ENCODE measurements around the gene CDC6. TPM values are rescaled to one million over a fixed set of nuclear protein-coding genes. Genes with fewer than 3 reads are reported as not detected.

CDC6 gene
- total and polyA plus RNA-seq, 2 of the 8 experiments (the other 6 are each of a cell fraction or from before 2014, with no cell fraction given), result 50.5 to 140 TPM

GRCh38 chr17:40278414-40278813 is 9.3 kb upstream of the CDC6 start:
- no peak overlapping the region for H3K18ac ChIP-seq (ENCODE audit: extremely low read depth, low read length)
- no peak for DNase-seq (ENCODE audit: low read depth in 1 of 2, low spot score in 2 of 2)
- H3K9me3 ChIP-seq (ENCODE audit: insufficient read depth in 2 of 2, low read depth in 1 of 2, low read length in 1 of 2), result no peaks in the 10 kb centered on the region
- H2BK15ac ChIP-seq (ENCODE audit: low read length), result no peak overlapping the region
- H4K8ac ChIP-seq (ENCODE audit: extremely low read depth, insufficient read depth, low read length), result no peak overlapping the region
- no peak overlapping the region for H2AK5ac ChIP-seq (ENCODE audit: low read depth, low read length)
- CTCF ChIA-PET (ENCODE audit: partially characterized antibody), result interaction anchor here (1.0 kb wide), 1 partner anchor 14 kb away, joined by 3 read pairs; no protein-coding TSS in a partner anchor
- no peaks in the 10 kb centered on the region for H3K79me1 ChIP-seq (ENCODE audit: low read depth, low read length)
- no peak overlapping the region for H3K23ac ChIP-seq (ENCODE audit: insufficient read length)
- H3K4me2 ChIP-seq (ENCODE audit: insufficient read depth in 1 of 2, low read depth in 2 of 2, low read length in 2 of 2), result no peak overlapping the region
- no peak overlapping the region for H3K9ac ChIP-seq (replicated peaks in 1 of 4; ENCODE audit: extremely low read depth in 1 of 4, low read depth in 3 of 4, low read length in 3 of 4)
- H3K27me3 ChIP-seq (replicated peaks in 1 of 4; ENCODE audit: control insufficient read depth in 3 of 4, extremely low read depth in 1 of 4, insufficient read depth in 3 of 4, low read length in 3 of 4), result no peaks in the 10 kb centered on the region
- no peak overlapping the region for H4K91ac ChIP-seq (replicated peaks; ENCODE audit: insufficient read length, low read length)
- POLR2A ChIA-PET (ENCODE audit: partially characterized antibody), result interaction anchor here (0.8 kb wide), 1 partner anchor 154 kb away, joined by 3 read pairs; no protein-coding TSS in a partner anchor
- H4K5ac ChIP-seq (ENCODE audit: insufficient read length, low read depth, low read length), result no peak overlapping the region
- H2BK12ac ChIP-seq (ENCODE audit: low read depth, low read length), result no peak overlapping the region
- TF ChIP-seq JUN (IDR thresholded peaks at IDR 0.05; ENCODE audit: low read depth, low read length), result no peak
- TF ChIP-seq CHD1 (IDR thresholded peaks at IDR 0.05; ENCODE audit: low read depth, low read length), result no peak
- no peak for TF ChIP-seq BRCA1 (IDR thresholded peaks at IDR 0.05; ENCODE audit: low read depth, low read length)
- no peak for TF ChIP-seq MAFK (IDR thresholded peaks at IDR 0.05; ENCODE audit: low read depth, low read length)
- no peak for TF ChIP-seq SIRT6 (IDR thresholded peaks at IDR 0.05; ENCODE audit: low read length)
- no peak for TF ChIP-seq HDAC6 (IDR thresholded peaks at IDR 0.05; ENCODE audit: low read depth, low read length)
- no peak overlapping the region for H2BK120ac ChIP-seq (replicated peaks; ENCODE audit: low read depth, low read length)
- H3K4me3 ChIP-seq (ENCODE audit: extremely low read depth in 1 of 4, insufficient read depth in 2 of 4, low read depth in 3 of 4, low read length in 4 of 4), result no peak overlapping the region
- 86% methylated on average over 1 of the region's 1 CpG; no CpG with 5 or more reads in 1 of the 2 experiments for WGBS, 2 experiments (ENCODE audit: extremely low coverage in 1 of 2, insufficient coverage in 1 of 2, insufficient read length in 1 of 2, insufficient replicate concordance in 2 of 2, low coverage in 1 of 2, low lambda C conversion rate in 2 of 2, missing lambda C conversion rate in 1 of 2)
- no peaks in the 10 kb centered on the region for H3K23me2 ChIP-seq (ENCODE audit: low read depth, low read length)
- no peak overlapping the region for H3K4ac ChIP-seq (replicated peaks; ENCODE audit: insufficient read length, low read depth, low read length)
- no peak overlapping the region for H2BK5ac ChIP-seq (ENCODE audit: low read depth, low read length)
- peaks cover 0 to 1% of the 10 kb centered on the region in 2 experiments for H4K20me1 ChIP-seq (replicated peaks in 1 of 2; ENCODE audit: control insufficient read depth in 1 of 2, insufficient read depth in 2 of 2, low read length in 2 of 2)
- H3K27ac ChIP-seq (ENCODE audit: low read depth, low read length), result no peak overlapping the region
- FAIRE-seq, result no peak
- H2AFZ ChIP-seq (ENCODE audit: low read length), result no peak overlapping the region
- H3K79me2 ChIP-seq (ENCODE audit: control insufficient read depth in 1 of 2, insufficient read depth in 2 of 2, low read length in 2 of 2), result no peaks in the 10 kb centered on the region
- no peak overlapping the region for H3K56ac ChIP-seq (replicated peaks; ENCODE audit: insufficient read length, low read depth, low read length)
- H3K4me1 ChIP-seq (replicated peaks in 1 of 4; ENCODE audit: control insufficient read depth in 3 of 4, insufficient read depth in 4 of 4, low read length in 3 of 4), result peaks cover 2 to 5% (median 3%) of the 10 kb centered on the region in 4 experiments; a peak in 5 of 7 replicates
- H2BK20ac ChIP-seq (ENCODE audit: low read length), result no peak overlapping the region
- H3K36me3 ChIP-seq (ENCODE audit: control insufficient read depth in 2 of 4, insufficient read depth in 4 of 4, low read length in 3 of 4), result peaks cover 5 to 44% (median 25%) of the 10 kb centered on the region in 4 experiments; a peak in 7 of 8 replicates
- H3K14ac ChIP-seq (ENCODE audit: insufficient read length), result no peak overlapping the region
